Cerebellar cortex (tissue), 1 donor: ENCODE data around the gene TAF3.
A peak's percentile ranks its signal among the peaks of the same experiment; 100 is the strongest.

Experiments
- DNase-seq: peaks from one replicate; pipeline ENCODE4 v3.0.0-alpha.2; 2015; ENCODE audit warnings: low spot score

TAF3 gene

GRCh38 chr10:7881119-7881518 lies 62.8 kb downstream of the TAF3 start:
- no peak for DNase-seq

- DNase-seq: no peak
These were observed 67.8 kb downstream of the TAF3 start for GRCh38 chr10:7886056-7886455.

- no peak for DNase-seq
These were observed 69.0 kb downstream of the TAF3 start for GRCh38 chr10:7887174-7887816.

- DNase-seq: no peak
These were observed 71.7 kb downstream of the TAF3 start for GRCh38 chr10:7889947-7890542.

- DNase-seq: no peak
These were observed 72.5 kb downstream of the TAF3 start for GRCh38 chr10:7890781-7891180.

- DNase-seq: no peak
These were observed 73.3 kb downstream of the TAF3 start for GRCh38 chr10:7891634-7892033.

GRCh38 chr10:7892146-7892545 lies 73.8 kb downstream of the TAF3 start:
- no peak for DNase-seq

- DNase-seq: no peak
These were observed 77.4 kb downstream of the TAF3 start for GRCh38 chr10:7895699-7896090.

GRCh38 chr10:7896297-7896696 lies 78.0 kb downstream of the TAF3 start:
- no peak for DNase-seq

GRCh38 chr10:7901256-7901655 lies 83.0 kb downstream of the TAF3 start:
- DNase-seq: no peak

GRCh38 chr10:7902413-7902812 lies 84.1 kb downstream of the TAF3 start:
- no peak for DNase-seq

GRCh38 chr10:7903851-7904250 lies 85.5 kb downstream of the TAF3 start:
- no peak for DNase-seq

GRCh38 chr10:7906128-7906527 lies 87.8 kb downstream of the TAF3 start:
- DNase-seq: no peak

- DNase-seq: no peak
These were observed 90.4 kb downstream of the TAF3 start for GRCh38 chr10:7908541-7909210.

- DNase-seq: peak; percentile 21
These were observed 95.0 kb downstream of the TAF3 start for GRCh38 chr10:7913126-7913872.

- no peak for DNase-seq
These were observed 97.7 kb downstream of the TAF3 start for GRCh38 chr10:7915923-7916536.

- no peak for DNase-seq
These were observed 99.4 kb downstream of the TAF3 start for GRCh38 chr10:7917736-7918135.

GRCh38 chr10:7922707-7923106 lies 104.4 kb downstream of the TAF3 start:
- no peak for DNase-seq

- DNase-seq: no peak
These were observed 110.2 kb downstream of the TAF3 start for GRCh38 chr10:7928536-7928935.

- no peak for DNase-seq
These were observed 114.2 kb downstream of the TAF3 start for GRCh38 chr10:7932301-7933036.

- DNase-seq: no peak
These were observed 115.0 kb downstream of the TAF3 start for GRCh38 chr10:7933262-7933661.

GRCh38 chr10:7933757-7934156 lies 115.5 kb downstream of the TAF3 start:
- DNase-seq: no peak
